Naive thymus-derived CD4-positive, alpha-beta T cell (primary cell): ENCODE measurements around the gene ZNF362. TPM values are rescaled to one million over a fixed set of nuclear protein-coding genes. Genes with fewer than 3 reads are reported as not detected.

Experiments used
- ATAC-seq: fragments of 150-1000 bp; cut with Tn5 transposase; 2 replicates; pipeline ENCODE4 v1.10.0; 2021; ENCODE audit warnings: mild to moderate bottlenecking, moderate library complexity
- CTCF ChIA-PET: fragments of 350-600 bp; sonication (Branson Sonifier 250); formaldehyde crosslinking; loops from one replicate; lab custom pipeline; 2021; ENCODE audit warnings: antibody characterized with exemption; lab: Charles Lee
- POLR2A ChIA-PET: fragments of 350-600 bp; sonication (Branson Sonifier 250); formaldehyde crosslinking; loops from one replicate; lab custom pipeline; 2021; ENCODE audit warnings: antibody characterized with exemption, inconsistent platforms; lab: Charles Lee
- DNase-seq, 9 donors: peaks; one replicate each; pipeline versions ENCODE4 v3.0.0 to v3.0.0-alpha.2; 2020 to 2022; ENCODE audit warnings: mixed read lengths in 1 of 9
- H3K27ac ChIP-seq: one replicate; pipeline ENCODE4 v1.7.0; 2013; ENCODE audit warnings: mild to moderate bottlenecking, low read depth, low read length, moderate library complexity
- H3K27me3 ChIP-seq, 2 donors: one replicate each; pipeline ENCODE4 v1.7.0; 2013; ENCODE audit warnings: low read length in 2 of 2, mild to moderate bottlenecking in 2 of 2, moderate library complexity in 2 of 2; ENCODE audit not compliant: control insufficient read depth in 2 of 2, insufficient read depth in 2 of 2
- H3K36me3 ChIP-seq, 3 experiments: 1 replicate in 2 of 3; 2 replicates in 1 of 3; pipeline ENCODE4 v1.7.0; 2013; ENCODE audit warnings: low read length in 3 of 3, mild to moderate bottlenecking in 3 of 3, moderate library complexity in 1 of 3; ENCODE audit not compliant: insufficient read depth in 3 of 3, control insufficient read depth in 2 of 3
- H3K4me1 ChIP-seq, 2 donors: one replicate each; pipeline ENCODE4 v1.7.0; 2013; ENCODE audit warnings: low read length in 2 of 2, mild to moderate bottlenecking in 2 of 2, moderate library complexity in 1 of 2; ENCODE audit not compliant: control insufficient read depth in 2 of 2, insufficient read depth in 2 of 2
- H3K4me3 ChIP-seq: 2 replicates; pipeline ENCODE4 v1.7.0; 2013; ENCODE audit warnings: mild to moderate bottlenecking, low read length
- H3K9me3 ChIP-seq, 3 experiments: 1 replicate in 2 of 3; 2 replicates in 1 of 3; pipeline ENCODE4 v1.7.0; 2013; ENCODE audit warnings: low read length in 3 of 3; ENCODE audit not compliant: control insufficient read depth in 2 of 3
- H3K27ac Mint-ChIP-seq, 9 donors: one replicate each; pipeline ENCODE4 v1.8.0; 2020 to 2022; ENCODE audit warnings: mixed read lengths in 9 of 9, mild to moderate bottlenecking in 8 of 9, moderate library complexity in 5 of 9, inconsistent platforms in 2 of 9
- H3K27me3 Mint-ChIP-seq, 5 donors: one replicate each; pipeline ENCODE4 v1.8.0; 2021 to 2022; ENCODE audit warnings: mixed read lengths in 5 of 5, mild to moderate bottlenecking in 1 of 5
- H3K36me3 Mint-ChIP-seq, 5 donors: one replicate each; pipeline ENCODE4 v1.8.0; 2020 to 2022; ENCODE audit warnings: mixed read lengths in 5 of 5, mild to moderate bottlenecking in 3 of 5, inconsistent platforms in 1 of 5
- H3K4me1 Mint-ChIP-seq, 7 donors: one replicate each; pipeline ENCODE4 v1.8.0; 2020 to 2022; ENCODE audit warnings: mixed read lengths in 7 of 7, mild to moderate bottlenecking in 3 of 7, inconsistent platforms in 1 of 7
- H3K4me3 Mint-ChIP-seq, 10 donors: one replicate each; pipeline ENCODE4 v1.8.0; 2020 to 2022; ENCODE audit warnings: mild to moderate bottlenecking in 10 of 10, mixed read lengths in 10 of 10, moderate library complexity in 6 of 10, inconsistent platforms in 2 of 10
- H3K9me3 Mint-ChIP-seq, 11 donors: one replicate each; pipeline ENCODE4 v1.8.0; 2020 to 2022; ENCODE audit warnings: mixed read lengths in 11 of 11, mild to moderate bottlenecking in 4 of 11, inconsistent platforms in 1 of 11, moderate library complexity in 1 of 11
- intact Hi-C, 2 donors: fragments of 100-400 bp; cut with micrococcal nuclease; formaldehyde crosslinking; loops; one replicate each; pipeline ENCODE4 v1.15.1; 2023
- polyA plus RNA-seq, 2 donors: library from polyadenylated mRNA; unstranded; fragments of 300-500 nt; fragmentation: Illumina TruSeq; gene quantifications; one replicate each; pipeline ENCODE4 v1.2.3, GENCODE V29; 2021
- total RNA-seq, 6 experiments: library from RNA in 5 of 6; stranded (reverse) in 5 of 6; gene quantifications; 1 replicate in 5 of 6; 2 replicates in 1 of 6; pipeline ENCODE4 v1.2.3 and lab custom pipeline; 2021 to 2026

Gene ZNF362
- total and polyA plus RNA-seq, 7 experiments from 2014 or later: 17.2 to 30.5 (median 27.0) TPM

DNA sequence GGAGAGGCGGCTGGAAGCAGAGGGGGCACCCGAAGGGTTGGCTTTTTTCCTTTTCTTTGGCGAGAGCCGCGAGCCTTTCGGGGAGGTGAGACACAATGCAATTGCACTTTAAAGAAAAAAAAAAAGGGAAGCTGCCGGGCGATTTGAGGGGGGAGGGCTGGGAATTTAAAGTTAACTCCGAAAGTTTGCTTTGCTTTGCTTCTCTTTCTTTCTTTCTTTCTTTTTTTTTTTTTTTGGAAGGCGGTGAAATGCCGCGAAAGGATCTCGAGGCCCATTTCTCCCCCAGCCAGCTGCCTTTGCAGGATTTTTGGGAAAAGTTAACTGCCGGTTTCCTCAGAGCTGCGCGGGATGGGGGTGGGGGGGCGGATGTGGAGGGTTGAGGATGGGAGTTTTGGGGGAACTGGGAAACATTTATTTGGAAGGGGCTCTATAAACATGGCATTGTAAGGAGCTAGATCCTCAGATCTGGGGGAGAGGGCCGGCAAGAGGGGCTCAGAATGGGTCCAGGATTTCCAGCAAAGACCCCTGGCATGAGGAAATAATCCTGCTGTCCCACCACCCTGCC lies 997 bp downstream of the ZNF362 start:
- peaks cover 0 to 3% (median 0%) of the 10 kb centered on the region in 3 experiments for H3K36me3 ChIP-seq
- H3K4me3 ChIP-seq: peak overlapping the region; percentile 84
- H3K27me3 Mint-ChIP-seq: no peaks in the 10 kb centered on the region
- H3K9me3 Mint-ChIP-seq: no peaks in the 10 kb centered on the region
- peaks cover 16 to 32% of the 10 kb centered on the region in 2 donors for H3K4me1 ChIP-seq
- H3K27ac ChIP-seq: peak overlapping the region; percentile 74
- intact Hi-C loops: loop anchor here (2.0 to 10.0 kb wide), 7 partner anchors 20 to 606 kb away; partner anchors contain the start of genes RBBP4 (in 2 of the 2), TRIM62 (in 2 of the 2), ZBTB8OS (in 2 of the 2) and AZIN2 (in 1 of the 2)
- no peaks in the 10 kb centered on the region for H3K27me3 ChIP-seq
- DNase-seq: no peak
- peak overlapping the region; percentile 97 to 100 (median 99) for H3K4me3 Mint-ChIP-seq
- H3K27ac Mint-ChIP-seq: peak overlapping the region; percentile 97 to 99 (median 98)
- H3K9me3 ChIP-seq: no peaks in the 10 kb centered on the region
- H3K36me3 Mint-ChIP-seq: peaks cover 0 to 6% (median 2%) of the 10 kb centered on the region in 5 donors
- no peak for ATAC-seq
- H3K4me1 Mint-ChIP-seq: peaks cover 31 to 49% (median 45%) of the 10 kb centered on the region in 7 donors
- ChIA-PET CTCF (interaction anchor here (0.7 kb wide), 1 partner anchor 311 kb away, joined by 6 read pairs; no protein-coding TSS in a partner anchor), POLR2A (interaction anchor here (0.7 to 1.8 kb wide), 4 partner anchors 76 to 225 kb away, joined by 3 to 9 read pairs (median 4); no protein-coding TSS in a partner anchor)

- ATAC-seq (no peak), DNase-seq (no peak)
- Histone ChIP-seq H3K36me3 (peaks cover 0 to 3% (median 0%) of the 10 kb centered on the region in 3 experiments), H3K4me3 (peak overlapping the region; percentile 84), H3K27ac (peak overlapping the region; percentile 74), H3K27me3 (no peaks in the 10 kb centered on the region), H3K4me1 (peaks cover 16 to 32% of the 10 kb centered on the region in 2 donors), H3K9me3 (no peaks in the 10 kb centered on the region)
- H3K4me3 Mint-ChIP-seq: peak overlapping the region; percentile 97 to 100 (median 99)
- peaks cover 0 to 6% (median 4%) of the 10 kb centered on the region in 5 donors for H3K36me3 Mint-ChIP-seq
- H3K27ac Mint-ChIP-seq: peak overlapping the region; percentile 45 to 99 (median 71)
- H3K9me3 Mint-ChIP-seq: no peaks in the 10 kb centered on the region
- POLR2A ChIA-PET: interaction anchor here (0.6 to 1.8 kb wide), 5 partner anchors 65 to 224 kb away, joined by 3 to 9 read pairs (median 3); no protein-coding TSS in a partner anchor
- CTCF ChIA-PET: interaction anchor here (0.7 kb wide), 1 partner anchor 312 kb away, joined by 6 read pairs; no protein-coding TSS in a partner anchor
- no peaks in the 10 kb centered on the region for H3K27me3 Mint-ChIP-seq
- intact Hi-C loops: loop anchor here (2.0 to 10.0 kb wide), 7 partner anchors 21 to 607 kb away; partner anchors contain the start of genes RBBP4 (in 2 of the 2), TRIM62 (in 2 of the 2), ZBTB8OS (in 2 of the 2) and AZIN2 (in 1 of the 2)
- H3K4me1 Mint-ChIP-seq: peaks cover 31 to 57% (median 45%) of the 10 kb centered on the region in 7 donors
Observed at GRCh38 chr1:33257772-33258712, 1.8 kb downstream of the ZNF362 start.

DNA sequence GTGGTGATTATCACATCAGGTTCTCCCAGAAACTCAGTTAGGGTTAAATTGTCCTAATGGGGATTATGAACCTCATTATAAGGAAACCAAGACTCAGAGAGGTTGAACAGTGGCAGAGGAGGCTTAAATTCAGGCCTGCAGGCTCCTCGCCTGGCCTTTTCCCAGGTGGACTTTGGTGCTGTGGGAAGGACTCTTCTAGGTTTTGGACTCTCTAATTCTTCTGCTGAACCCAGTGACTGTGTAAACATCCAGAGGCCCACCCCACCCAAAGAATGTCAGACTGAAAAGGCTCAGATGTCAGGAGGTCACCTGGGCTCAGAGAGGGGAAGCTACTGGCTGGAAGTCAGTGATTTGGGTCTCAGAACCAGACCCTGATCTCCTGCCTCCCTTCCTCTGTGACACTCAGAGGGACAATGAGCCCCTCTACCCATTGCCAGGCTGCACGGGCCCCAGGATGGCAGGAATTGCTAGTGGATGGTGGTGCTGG lies 2.5 kb downstream of the ZNF362 start:
- CTCF ChIA-PET: interaction anchor here (1.0 kb wide), 1 partner anchor 40 kb away, joined by 4 read pairs; no protein-coding TSS in a partner anchor
- H3K4me3 Mint-ChIP-seq: peak overlapping the region; percentile 13 to 100 (median 86)

GRCh38 chr1:33259879-33260278 lies 3.6 kb downstream of the ZNF362 start:
- peak overlapping the region in 5 of 10 donors; percentile 19 to 74 (median 50) for H3K4me3 Mint-ChIP-seq
- CTCF ChIA-PET: interaction anchor here (1.0 kb wide), 1 partner anchor 38 kb away, joined by 4 read pairs; no protein-coding TSS in a partner anchor

More for the DNA sequence above, 2.5 kb downstream of the ZNF362 start:
- Mint-ChIP-seq H3K27ac (peak overlapping the region in 3 of 9 donors; percentile 33 to 58 (median 56)), H3K9me3 (no peaks in the 10 kb centered on the region), H3K4me1 (peaks cover 31 to 58% (median 50%) of the 10 kb centered on the region in 7 donors), H3K27me3 (no peaks in the 10 kb centered on the region), H3K36me3 (peaks cover 0 to 7% (median 4%) of the 10 kb centered on the region in 5 donors)
- POLR2A ChIA-PET: interaction anchor here (0.6 kb wide), 1 partner anchor 64 kb away, joined by 3 read pairs; no protein-coding TSS in a partner anchor
- intact Hi-C loops: loop anchor here (5.0 to 10.0 kb wide), 3 partner anchors 74 to 177 kb away; partner anchors contain the start of genes TRIM62 (in 2 of the 2) and AZIN2 (in 1 of the 2)
- no peak for DNase-seq
- no peak overlapping the region for H3K27ac ChIP-seq
- no peaks in the 10 kb centered on the region for H3K9me3 ChIP-seq
- H3K27me3 ChIP-seq: no peaks in the 10 kb centered on the region
- peaks cover 0 to 3% (median 0%) of the 10 kb centered on the region in 3 experiments for H3K36me3 ChIP-seq
- peaks cover 16 to 32% of the 10 kb centered on the region in 2 donors for H3K4me1 ChIP-seq
- no peak overlapping the region for H3K4me3 ChIP-seq
- no peak for ATAC-seq

GRCh38 chr1:33260439-33260838 lies 4.1 kb downstream of the ZNF362 start:
- DNase-seq (no peak), ATAC-seq (no peak)
- intact Hi-C loops: no loop called here
- Mint-ChIP-seq H3K9me3 (no peaks in the 10 kb centered on the region), H3K36me3 (peaks cover 0 to 7% (median 4%) of the 10 kb centered on the region in 5 donors), H3K27me3 (no peaks in the 10 kb centered on the region), H3K4me3 (peak overlapping the region in 6 of 10 donors; percentile 19 to 74 (median 43)), H3K4me1 (peaks cover 31 to 61% (median 50%) of the 10 kb centered on the region in 7 donors), H3K27ac (peak overlapping the region in 4 of 9 donors; percentile 27 to 73 (median 56))
- no peak overlapping the region for H3K4me3 ChIP-seq
- H3K36me3 ChIP-seq: peaks cover 0 to 3% (median 0%) of the 10 kb centered on the region in 3 experiments
- H3K4me1 ChIP-seq: peaks cover 16 to 32% of the 10 kb centered on the region in 2 donors
- no peaks in the 10 kb centered on the region for H3K9me3 ChIP-seq
- CTCF ChIA-PET: no interaction called here
- POLR2A ChIA-PET: interaction anchor here (1.2 to 1.5 kb wide), 2 partner anchors 79 to 134 kb away, joined by 3 to 4 read pairs; partner anchors contain the start of gene TRIM62
- no peak overlapping the region for H3K27ac ChIP-seq
- no peaks in the 10 kb centered on the region for H3K27me3 ChIP-seq

More at GRCh38 chr1:33259879-33260278, 3.6 kb downstream of the ZNF362 start:
- Histone ChIP-seq H3K27me3 (no peaks in the 10 kb centered on the region), H3K27ac (no peak overlapping the region), H3K4me1 (peaks cover 16 to 32% of the 10 kb centered on the region in 2 donors), H3K36me3 (peaks cover 0 to 3% (median 0%) of the 10 kb centered on the region in 3 experiments), H3K9me3 (no peaks in the 10 kb centered on the region), H3K4me3 (no peak overlapping the region)
- H3K27me3 Mint-ChIP-seq: no peaks in the 10 kb centered on the region
- ATAC-seq (no peak), DNase-seq (no peak)
- POLR2A ChIA-PET: interaction anchor here (1.2 to 1.5 kb wide), 2 partner anchors 78 to 133 kb away, joined by 3 to 4 read pairs; partner anchors contain the start of gene TRIM62
- intact Hi-C loops: loop anchor here (5.0 to 10.0 kb wide), 3 partner anchors 75 to 178 kb away; partner anchors contain the start of genes TRIM62 (in 2 of the 2) and AZIN2 (in 1 of the 2)
- H3K36me3 Mint-ChIP-seq: peaks cover 0 to 7% (median 4%) of the 10 kb centered on the region in 5 donors
- peak overlapping the region in 1 of 9 donors; percentile 58 for H3K27ac Mint-ChIP-seq
- H3K9me3 Mint-ChIP-seq: no peaks in the 10 kb centered on the region
- peaks cover 31 to 59% (median 50%) of the 10 kb centered on the region in 7 donors for H3K4me1 Mint-ChIP-seq
